Kidney (tissue), 14 donors: Measurements from ENCODE around the gene CAV1. TPM values are rescaled to one million over a fixed set of nuclear protein-coding genes. Genes with fewer than 3 reads are reported as not detected.
A peak's percentile ranks its signal among the peaks of the same experiment; 100 is the strongest.

ENCODE experiments used
- DNase-seq, 5 donors: peaks; one replicate each; pipeline ENCODE4 v3.0.0-alpha.2; 2013 to 2020
- FAIRE-seq: peaks from 2 replicates; lab custom pipeline; 2012; peaks lifted over from hg19 to GRCh38; lab: Jason Lieb, UNC
- H3K27ac ChIP-seq, 2 donors: one replicate each; pipeline ENCODE4 v1.7.0; 2013; ENCODE audit warnings: low read depth in 2 of 2, low read length in 2 of 2, inconsistent platforms in 1 of 2
- H3K27me3 ChIP-seq: one replicate; pipeline ENCODE4 v1.7.1; 2013; ENCODE audit warnings: low read length, inconsistent platforms; ENCODE audit not compliant: control insufficient read depth, insufficient read depth
- H3K36me3 ChIP-seq, 3 donors: one replicate each; pipeline versions ENCODE4 v1.7.0 to v1.7.1; 2013; ENCODE audit warnings: low read length in 3 of 3, control low read depth in 1 of 3, inconsistent platforms in 1 of 3; ENCODE audit not compliant: insufficient read depth in 3 of 3, control insufficient read depth in 2 of 3
- H3K4me1 ChIP-seq, 3 donors: one replicate each; pipeline versions ENCODE4 v1.7.0 to v1.7.1; 2013; ENCODE audit warnings: low read length in 3 of 3, inconsistent platforms in 1 of 3, low read depth in 1 of 3; ENCODE audit not compliant: control insufficient read depth in 2 of 3, insufficient read depth in 2 of 3
- H3K4me3 ChIP-seq, 3 donors: one replicate each; pipeline versions ENCODE4 v1.7.0 to v1.8.1; 2013; ENCODE audit warnings: low read length in 3 of 3, control low read depth in 1 of 3, inconsistent platforms in 1 of 3
- H3K9ac ChIP-seq, 3 donors: one replicate each; pipeline versions ENCODE4 v1.7.0 to v1.7.1; 2013; ENCODE audit warnings: low read length in 3 of 3, control low read depth in 1 of 3, inconsistent platforms in 1 of 3
- H3K9me3 ChIP-seq, 3 donors: one replicate each; pipeline versions ENCODE4 v1.7.0 to v1.7.1; 2013; ENCODE audit warnings: low read length in 3 of 3, control low read depth in 1 of 3, inconsistent platforms in 1 of 3; ENCODE audit not compliant: control insufficient read depth in 2 of 3, insufficient read depth in 1 of 3
- CTCF ChIP-seq: IDR thresholded peaks from 3 replicates; pipeline ENCODE4 v1.5.1; 2012; ENCODE audit warnings: mild to moderate bottlenecking, moderate library complexity, borderline replicate concordance; ENCODE audit not compliant: insufficient read depth; ENCODE audit errors: extremely low read depth
- intact Hi-C: fragments of 100-400 bp; cut with DNase I; formaldehyde crosslinking; loops from one replicate; pipeline ENCODE4 v1.11.1; 2022
- polyA plus RNA-seq: library from polyadenylated mRNA; stranded (reverse); fragments of 350-450 nt; fragmentation: Illumina TruSeq; extraction: RNeasy Lipid Tissue Mini Kit (QIAGEN cat#74804); gene quantifications from one replicate; pipeline ENCODE4 v1.2.3, GENCODE V29; 2014; ENCODE audit warnings: low read depth, low replicate concordance; ENCODE audit not compliant: insufficient read depth
- total RNA-seq: library from RNA; stranded (reverse); fragmentation: NEBNext Ultra II Directional; extraction: Animal tissue kit (Norgen Biotek cat#: 25700); gene quantifications from one replicate; pipeline ENCODE4 v1.2.1, GENCODE V29; 2021
- donor health status: control.
- donor health status: control.
- donor health status: control.
- donor health status: control.
- donor health status: control.
- donor health status: DM: yes; HTN: yes; CAD: no.
- donor health status: Normal renal cell carcinoma (clear cell type).

CAV1 gene
- total and polyA plus RNA-seq, 2 donors from 2014 or later = 15.7 to 67.2 TPM

- Histone ChIP-seq H3K4me3 (peak overlapping the region in 2 of 3 donors; percentile 0 to 42), H3K27ac (peak overlapping the region in 1 of 2 donors; percentile 37)
These were observed 67.6 kb downstream of the CAV1 start for GRCh38 chr7:116592445-116592844.

GRCh38 chr7:116593359-116594075, 68.7 kb downstream of the CAV1 start:
- DNase-seq = no peak
- Histone ChIP-seq H3K4me3 (no peak overlapping the region), H3K9me3 (no peaks in the 10 kb centered on the region), H3K27ac (no peak overlapping the region), H3K9ac (peak overlapping the region in 1 of 3 donors; percentile 9), H3K27me3 (no peaks in the 10 kb centered on the region), H3K36me3 (no peaks in the 10 kb centered on the region), H3K4me1 (peaks cover 0 to 13% (median 2%) of the 10 kb centered on the region in 3 donors)
- intact Hi-C loops = loop anchor here (10.0 kb wide), 1 partner anchor 221 kb away; no protein-coding TSS in a partner anchor
- TF ChIP-seq CTCF = no peak
- no peak for FAIRE-seq

More at GRCh38 chr7:116592445-116592844, 67.6 kb downstream of the CAV1 start:
- peak overlapping the region in 1 of 3 donors; percentile 47 for H3K9ac ChIP-seq
- peaks cover 0 to 10% (median 2%) of the 10 kb centered on the region in 3 donors for H3K4me1 ChIP-seq
- intact Hi-C loops = loop anchor here (10.0 kb wide), 1 partner anchor 222 kb away; no protein-coding TSS in a partner anchor
- no peaks in the 10 kb centered on the region for H3K9me3 ChIP-seq
- FAIRE-seq (no peak), DNase-seq (no peak)
- no peak for TF ChIP-seq CTCF
- H3K36me3 ChIP-seq = no peaks in the 10 kb centered on the region
- H3K27me3 ChIP-seq = no peaks in the 10 kb centered on the region

GRCh38 chr7:116595063-116595462, 70.2 kb downstream of the CAV1 start:
- no peak overlapping the region for H3K9ac ChIP-seq
- H3K9me3 ChIP-seq = no peaks in the 10 kb centered on the region
- H3K27me3 ChIP-seq = no peaks in the 10 kb centered on the region
- no peak for FAIRE-seq
- no peak for TF ChIP-seq CTCF
- H3K27ac ChIP-seq = no peak overlapping the region
- H3K4me3 ChIP-seq = no peak overlapping the region
- no peak for DNase-seq
- intact Hi-C loops = loop anchor here (10.0 kb wide), 1 partner anchor 220 kb away; no protein-coding TSS in a partner anchor
- H3K4me1 ChIP-seq = peaks cover 0 to 16% (median 2%) of the 10 kb centered on the region in 3 donors
- H3K36me3 ChIP-seq = no peaks in the 10 kb centered on the region
